RWPE1 (cell line): ENCODE data around the gene LRMDA.

Experiments
- CTCF ChIA-PET: fragments of 350-600 bp; sonication (Branson Sonifier 250); formaldehyde crosslinking; extraction: SDS; loops from one replicate; lab custom pipeline; 2021; lab: Yijun Ruan, JAX
- POLR2A ChIA-PET: fragments of 400-600 bp; formaldehyde crosslinking; extraction: SDS; loops from one replicate; lab custom pipeline; 2020; ENCODE audit warnings: antibody characterized with exemption; ENCODE audit not compliant: low non-redundant PET; lab: Yijun Ruan, JAX
- DNase-seq: peaks from one replicate; pipeline ENCODE4 v3.0.0; 2012; ENCODE audit warnings: low spot score
- H3K27ac ChIP-seq: fragments of 450-650 bp; 2 replicates; pipeline ENCODE4 v1.5.1; 2017
- TF ChIP-seq, protein P1 (sequence below): fragments of 450-650 bp; conservative IDR thresholded peaks from 2 replicates; pipeline ENCODE4 v1.5.1; 2017; ENCODE audit warnings: low read depth, mild to moderate bottlenecking

The LRMDA gene

GRCh38 chr10:76211691-76212090, 780.3 kb downstream of the LRMDA start:
- TF ChIP-seq, protein P1, sequence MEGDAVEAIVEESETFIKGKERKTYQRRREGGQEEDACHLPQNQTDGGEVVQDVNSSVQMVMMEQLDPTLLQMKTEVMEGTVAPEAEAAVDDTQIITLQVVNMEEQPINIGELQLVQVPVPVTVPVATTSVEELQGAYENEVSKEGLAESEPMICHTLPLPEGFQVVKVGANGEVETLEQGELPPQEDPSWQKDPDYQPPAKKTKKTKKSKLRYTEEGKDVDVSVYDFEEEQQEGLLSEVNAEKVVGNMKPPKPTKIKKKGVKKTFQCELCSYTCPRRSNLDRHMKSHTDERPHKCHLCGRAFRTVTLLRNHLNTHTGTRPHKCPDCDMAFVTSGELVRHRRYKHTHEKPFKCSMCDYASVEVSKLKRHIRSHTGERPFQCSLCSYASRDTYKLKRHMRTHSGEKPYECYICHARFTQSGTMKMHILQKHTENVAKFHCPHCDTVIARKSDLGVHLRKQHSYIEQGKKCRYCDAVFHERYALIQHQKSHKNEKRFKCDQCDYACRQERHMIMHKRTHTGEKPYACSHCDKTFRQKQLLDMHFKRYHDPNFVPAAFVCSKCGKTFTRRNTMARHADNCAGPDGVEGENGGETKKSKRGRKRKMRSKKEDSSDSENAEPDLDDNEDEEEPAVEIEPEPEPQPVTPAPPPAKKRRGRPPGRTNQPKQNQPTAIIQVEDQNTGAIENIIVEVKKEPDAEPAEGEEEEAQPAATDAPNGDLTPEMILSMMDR, result no peak
- POLR2A ChIA-PET, result no interaction called here
- DNase-seq, result no peak
- no peak overlapping the region for H3K27ac ChIP-seq
- CTCF ChIA-PET, result interaction anchor here (0.9 kb wide), 1 partner anchor 56 kb away, joined by 3 read pairs; no protein-coding TSS in a partner anchor

DNA sequence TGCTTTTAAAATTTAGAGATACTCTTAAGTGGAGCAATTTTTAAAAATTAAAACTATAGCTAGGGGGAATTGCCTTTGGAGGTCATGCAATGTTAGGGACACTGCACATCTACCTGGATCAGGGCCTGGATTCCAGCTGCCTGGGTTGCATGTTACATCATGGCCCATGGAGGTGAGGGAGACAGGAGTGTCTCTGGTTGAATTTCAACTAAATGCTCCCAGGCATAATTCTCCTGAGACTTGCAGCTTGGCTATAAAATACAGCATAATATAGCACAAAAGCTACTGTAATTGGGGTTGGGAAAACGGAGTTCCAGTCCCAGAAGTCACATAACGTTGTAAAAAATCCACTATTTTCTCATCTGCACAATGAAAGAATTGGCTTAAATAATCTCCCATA, 782.5 kb downstream of the LRMDA start:
- ChIA-PET CTCF (no interaction called here), POLR2A (no interaction called here)
- DNase-seq, result no peak
- TF ChIP-seq, protein P1, result no peak
- H3K27ac ChIP-seq, result no peak overlapping the region

GRCh38 chr10:76218035-76218434, 786.6 kb downstream of the LRMDA start:
- no peak for DNase-seq
- TF ChIP-seq, protein P1, result no peak
- no peak overlapping the region for H3K27ac ChIP-seq
- ChIA-PET CTCF (no interaction called here), POLR2A (no interaction called here)

GRCh38 chr10:76229341-76229740, 797.9 kb downstream of the LRMDA start:
- TF ChIP-seq, protein P1, result no peak
- ChIA-PET POLR2A (no interaction called here), CTCF (interaction anchor here (0.6 kb wide), 1 partner anchor 32 kb away, joined by 3 read pairs; no protein-coding TSS in a partner anchor)
- DNase-seq, result no peak
- no peak overlapping the region for H3K27ac ChIP-seq

- ChIA-PET CTCF (no interaction called here), POLR2A (no interaction called here)
- DNase-seq, result no peak
- TF ChIP-seq, protein P1, result no peak
- H3K27ac ChIP-seq, result no peak overlapping the region
Measured at GRCh38 chr10:76230921-76231285, 799.5 kb downstream of the LRMDA start.

DNA sequence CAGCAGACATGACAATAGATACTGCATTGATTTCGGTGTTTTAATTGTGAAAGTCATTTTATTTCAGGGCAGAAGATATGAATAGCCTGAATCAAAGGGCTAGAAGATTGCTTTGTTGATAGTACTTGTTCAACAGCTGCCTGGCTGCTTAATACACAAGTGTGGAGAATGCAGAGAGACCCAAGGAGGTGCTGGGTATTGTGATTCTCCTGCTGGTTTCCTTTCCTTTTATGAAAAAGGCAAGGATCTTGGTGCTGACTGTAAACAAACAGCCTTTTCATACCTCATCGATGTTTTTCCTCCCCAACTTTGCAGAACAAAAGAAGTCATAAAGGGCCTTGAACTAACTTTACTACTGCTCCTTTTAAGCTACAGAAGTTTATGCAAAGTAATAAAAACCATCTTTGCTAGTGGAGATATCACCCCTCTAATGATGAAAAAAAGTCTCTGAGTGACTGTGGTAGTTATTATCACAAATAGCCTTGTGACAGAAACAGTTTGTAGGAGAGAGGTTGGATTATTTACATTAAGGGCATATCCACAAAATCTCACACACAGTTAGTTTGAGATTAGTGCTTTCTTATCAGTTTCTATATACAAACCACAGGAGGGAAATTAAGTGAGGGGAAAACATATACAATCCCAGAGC, 800.0 kb downstream of the LRMDA start:
- H3K27ac ChIP-seq, result no peak overlapping the region
- ChIA-PET CTCF (no interaction called here), POLR2A (no interaction called here)
- TF ChIP-seq, protein P1, result no peak
- DNase-seq, result no peak
